Measurements from ENCODE around the gene SESN2. TPM values are rescaled to one million over a fixed set of nuclear protein-coding genes. Genes with fewer than 3 reads are reported as not detected.

SESN2 gene
- polyA plus RNA-seq, 1 experiment = 53.4 TPM

- TF ChIP-seq CTCF (IDR thresholded peaks at IDR 0.05; ENCODE audit: insufficient read depth, low read depth, low read length) = no peak
- Histone ChIP-seq H3K36me3 (ENCODE audit: control insufficient read depth, insufficient read depth, low read length) (no peaks in the 10 kb centered on the region), H3K4me3 (ENCODE audit: low read depth, low read length) (peak overlapping the region; percentile 98), H3K27me3 (ENCODE audit: control insufficient read depth, insufficient read depth, low read length) (no peaks in the 10 kb centered on the region)
- no peak for DNase-seq (ENCODE audit: low read depth)
- POLR2A ChIA-PET = interaction anchor here (0.7 to 0.8 kb wide), 2 partner anchors 183 to 245 kb away, joined by 3 read pairs; partner anchors contain the start of gene RCC1
- CTCF ChIA-PET = interaction anchor here (0.8 to 2.5 kb wide), 4 partner anchors 12 to 172 kb away, joined by 3 to 14 read pairs (median 4); no protein-coding TSS in a partner anchor
Measured at GRCh38 chr1:28259934-28260802, 850 bp downstream of the SESN2 start.

- TF ChIP-seq CTCF (IDR thresholded peaks at IDR 0.05; ENCODE audit: insufficient read depth, low read depth, low read length) = no peak
- Histone ChIP-seq H3K27me3 (ENCODE audit: control insufficient read depth, insufficient read depth, low read length) (no peaks in the 10 kb centered on the region), H3K36me3 (ENCODE audit: control insufficient read depth, insufficient read depth, low read length) (no peaks in the 10 kb centered on the region), H3K4me3 (ENCODE audit: low read depth, low read length) (peak overlapping the region; percentile 98)
- POLR2A ChIA-PET = no interaction called here
- CTCF ChIA-PET = interaction anchor here (0.8 to 2.5 kb wide), 4 partner anchors 12 to 172 kb away, joined by 3 to 14 read pairs (median 4); no protein-coding TSS in a partner anchor
- DNase-seq (ENCODE audit: low read depth) = no peak
Measured at GRCh38 chr1:28260803-28261174, 1.5 kb downstream of the SESN2 start.

GRCh38 chr1:28264897-28265296 lies 5.6 kb downstream of the SESN2 start:
- ChIA-PET CTCF (no interaction called here), POLR2A (no interaction called here)
- no peak for TF ChIP-seq CTCF (IDR thresholded peaks at IDR 0.05; ENCODE audit: insufficient read depth, low read depth, low read length)
- H3K27me3 ChIP-seq (ENCODE audit: control insufficient read depth, insufficient read depth, low read length) = no peaks in the 10 kb centered on the region
- H3K36me3 ChIP-seq (ENCODE audit: control insufficient read depth, insufficient read depth, low read length) = peaks cover 3% of the 10 kb centered on the region; the same call in 1 of the 2 replicates
- DNase-seq (ENCODE audit: low read depth) = no peak
- no peak overlapping the region for H3K4me3 ChIP-seq (ENCODE audit: low read depth, low read length)

GRCh38 chr1:28265577-28265976 lies 6.3 kb downstream of the SESN2 start:
- DNase-seq (ENCODE audit: low read depth) = no peak
- CTCF ChIA-PET = interaction anchor here (2.2 kb wide), 1 partner anchor 16 kb away, joined by 10 read pairs; no protein-coding TSS in a partner anchor
- POLR2A ChIA-PET = no interaction called here
- TF ChIP-seq CTCF (IDR thresholded peaks at IDR 0.05; ENCODE audit: insufficient read depth, low read depth, low read length) = no peak
- no peaks in the 10 kb centered on the region for H3K27me3 ChIP-seq (ENCODE audit: control insufficient read depth, insufficient read depth, low read length)
- H3K4me3 ChIP-seq (ENCODE audit: low read depth, low read length) = no peak overlapping the region
- peaks cover 3% of the 10 kb centered on the region; the same call in 1 of the 2 replicates for H3K36me3 ChIP-seq (ENCODE audit: control insufficient read depth, insufficient read depth, low read length)

GRCh38 chr1:28266920-28267322 lies 7.6 kb downstream of the SESN2 start:
- CTCF ChIA-PET = interaction anchor here (1.3 to 2.2 kb wide), 2 partner anchors 12 to 18 kb away, joined by 3 to 10 read pairs; no protein-coding TSS in a partner anchor
- POLR2A ChIA-PET = no interaction called here
- peaks cover 6% of the 10 kb centered on the region for H3K36me3 ChIP-seq (ENCODE audit: control insufficient read depth, insufficient read depth, low read length)
- no peak for TF ChIP-seq CTCF (IDR thresholded peaks at IDR 0.05; ENCODE audit: insufficient read depth, low read depth, low read length)
- DNase-seq (ENCODE audit: low read depth) = no peak
- H3K27me3 ChIP-seq (ENCODE audit: control insufficient read depth, insufficient read depth, low read length) = no peaks in the 10 kb centered on the region
- no peak overlapping the region for H3K4me3 ChIP-seq (ENCODE audit: low read depth, low read length)

All from BJ (cell line).